Panc1 (cell line): Measurements from ENCODE around the gene UGT1A4. TPM values are rescaled to one million over a fixed set of nuclear protein-coding genes. Genes with fewer than 3 reads are reported as not detected.

Experiments
- total RNA-seq: library from RNA; stranded (reverse); gene quantifications from one replicate; pipeline ENCODE4 v1.2.1, GENCODE V29; 2021; ENCODE audit not compliant: unreplicated experiment

The UGT1A4 gene
- total RNA-seq, 1 experiment from 2014 or later = not detected

Other genes with a start within 250 kb of the UGT1A4 start
- 26.6 TPM for gene USP40, start 152.0 kb upstream of the UGT1A4 start, total RNA-seq
- gene UGT1A8, start 101.1 kb upstream of the UGT1A4 start, total RNA-seq = 0.15 TPM
- not detected for gene UGT1A10, start 82.3 kb upstream of the UGT1A4 start, total RNA-seq
- not detected for gene UGT1A9, start 46.8 kb upstream of the UGT1A4 start, total RNA-seq
- not detected for gene UGT1A7, start 36.8 kb upstream of the UGT1A4 start, total RNA-seq
- gene UGT1A6, start 25.8 kb upstream of the UGT1A4 start, total RNA-seq = not detected
- gene UGT1A5, start 5.8 kb upstream of the UGT1A4 start, total RNA-seq = not detected
- gene UGT1A3, start 10.3 kb downstream of the UGT1A4 start, total RNA-seq = not detected
- not detected for gene UGT1A1, start 41.5 kb downstream of the UGT1A4 start, total RNA-seq
- not detected for gene MROH2A, start 59.6 kb downstream of the UGT1A4 start, total RNA-seq
- 87.0 TPM for gene HJURP, start 135.8 kb downstream of the UGT1A4 start, total RNA-seq
- gene TRPM8, start 198.6 kb downstream of the UGT1A4 start, total RNA-seq = 3.9 TPM